ENCODE data around the gene TFF1.

TFF1 gene

DNA sequence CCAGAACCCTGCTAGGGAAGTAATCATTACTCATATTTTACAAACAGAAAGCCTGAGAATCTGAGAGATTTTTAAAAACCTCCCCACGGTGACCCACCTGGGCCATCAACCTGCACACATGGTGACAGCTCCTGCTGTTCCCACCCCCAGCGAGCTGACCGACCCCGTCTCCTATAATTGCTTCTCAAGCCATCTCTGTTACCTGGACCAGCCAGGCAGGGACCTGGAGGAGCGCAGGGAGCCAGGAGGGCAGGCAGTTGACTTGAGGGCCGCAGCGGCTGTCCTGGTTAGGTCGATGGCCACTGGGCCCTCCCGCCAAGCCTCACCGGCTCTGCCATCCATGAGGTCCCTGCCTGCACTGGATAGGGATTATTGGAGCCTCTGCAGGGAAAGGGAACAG, 23.2 kb downstream of the TFF1 start:
- DNase-seq (ENCODE audit: low spot score) = no peak
- TF ChIP-seq, protein P1, sequence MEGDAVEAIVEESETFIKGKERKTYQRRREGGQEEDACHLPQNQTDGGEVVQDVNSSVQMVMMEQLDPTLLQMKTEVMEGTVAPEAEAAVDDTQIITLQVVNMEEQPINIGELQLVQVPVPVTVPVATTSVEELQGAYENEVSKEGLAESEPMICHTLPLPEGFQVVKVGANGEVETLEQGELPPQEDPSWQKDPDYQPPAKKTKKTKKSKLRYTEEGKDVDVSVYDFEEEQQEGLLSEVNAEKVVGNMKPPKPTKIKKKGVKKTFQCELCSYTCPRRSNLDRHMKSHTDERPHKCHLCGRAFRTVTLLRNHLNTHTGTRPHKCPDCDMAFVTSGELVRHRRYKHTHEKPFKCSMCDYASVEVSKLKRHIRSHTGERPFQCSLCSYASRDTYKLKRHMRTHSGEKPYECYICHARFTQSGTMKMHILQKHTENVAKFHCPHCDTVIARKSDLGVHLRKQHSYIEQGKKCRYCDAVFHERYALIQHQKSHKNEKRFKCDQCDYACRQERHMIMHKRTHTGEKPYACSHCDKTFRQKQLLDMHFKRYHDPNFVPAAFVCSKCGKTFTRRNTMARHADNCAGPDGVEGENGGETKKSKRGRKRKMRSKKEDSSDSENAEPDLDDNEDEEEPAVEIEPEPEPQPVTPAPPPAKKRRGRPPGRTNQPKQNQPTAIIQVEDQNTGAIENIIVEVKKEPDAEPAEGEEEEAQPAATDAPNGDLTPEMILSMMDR (IDR thresholded peaks at IDR 0.05; ENCODE audit: extremely low read depth, missing control alignments) = no peak

- no peak for DNase-seq (ENCODE audit: low spot score)
- TF ChIP-seq, protein P1 (IDR thresholded peaks at IDR 0.05; ENCODE audit: extremely low read depth, missing control alignments) = no peak
Measured at GRCh38 chr21:42341776-42342542, 24.4 kb downstream of the TFF1 start.

DNA sequence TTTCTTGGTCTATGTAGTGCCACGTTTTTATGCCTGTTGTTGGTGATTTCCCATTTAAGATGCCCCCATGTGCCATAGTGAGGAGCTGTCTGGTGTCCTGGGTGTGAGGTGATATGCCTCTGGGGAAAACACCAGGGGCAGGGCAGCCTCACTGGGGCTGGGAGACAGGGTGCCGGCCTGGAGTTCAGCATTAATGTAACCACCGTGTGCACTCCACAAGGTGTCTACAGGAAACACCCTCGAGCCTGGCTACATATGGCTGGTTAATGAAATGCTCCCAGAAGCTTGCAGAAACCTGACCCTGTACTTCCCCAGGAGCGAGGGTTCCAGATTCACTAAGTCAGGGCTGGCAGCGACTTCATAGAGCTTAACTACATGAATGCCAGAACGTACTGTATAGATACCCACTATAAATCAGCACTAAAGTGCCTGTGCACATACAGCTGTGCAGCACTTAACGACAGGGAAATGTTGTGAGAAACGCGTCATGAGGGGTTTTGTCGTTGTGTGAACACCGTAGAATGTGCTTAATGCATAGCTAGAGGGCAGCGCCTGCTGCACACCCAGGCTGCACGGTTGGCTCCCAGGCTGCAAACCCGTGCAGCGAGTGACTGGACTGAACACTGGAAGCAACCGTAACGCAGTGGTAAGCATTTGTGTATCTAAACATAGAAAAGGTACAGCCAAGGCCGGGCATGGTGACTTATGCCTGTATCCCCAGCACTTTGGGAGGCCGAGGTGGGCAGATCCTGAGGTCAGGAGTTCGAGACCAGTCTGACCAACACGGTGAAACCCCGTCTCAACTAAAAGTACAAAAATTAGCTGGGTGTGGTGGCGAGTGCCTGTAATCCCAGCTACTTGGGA, 25.9 kb downstream of the TFF1 start:
- TF ChIP-seq, protein P1 (IDR thresholded peaks at IDR 0.05; ENCODE audit: extremely low read depth, missing control alignments) = no peak
- DNase-seq (ENCODE audit: low spot score) = no peak

GRCh38 chr21:42338729-42339715, 27.3 kb downstream of the TFF1 start:
- TF ChIP-seq, protein P1 (IDR thresholded peaks at IDR 0.05; ENCODE audit: extremely low read depth, missing control alignments) = no peak

GRCh38 chr21:42337830-42338728, 28.3 kb downstream of the TFF1 start:
- TF ChIP-seq, protein P1 (IDR thresholded peaks at IDR 0.05; ENCODE audit: extremely low read depth, missing control alignments) = peak; percentile 67

More at GRCh38 chr21:42338729-42339715, 27.3 kb downstream of the TFF1 start:
- DNase-seq (ENCODE audit: low spot score) = no peak

DNA sequence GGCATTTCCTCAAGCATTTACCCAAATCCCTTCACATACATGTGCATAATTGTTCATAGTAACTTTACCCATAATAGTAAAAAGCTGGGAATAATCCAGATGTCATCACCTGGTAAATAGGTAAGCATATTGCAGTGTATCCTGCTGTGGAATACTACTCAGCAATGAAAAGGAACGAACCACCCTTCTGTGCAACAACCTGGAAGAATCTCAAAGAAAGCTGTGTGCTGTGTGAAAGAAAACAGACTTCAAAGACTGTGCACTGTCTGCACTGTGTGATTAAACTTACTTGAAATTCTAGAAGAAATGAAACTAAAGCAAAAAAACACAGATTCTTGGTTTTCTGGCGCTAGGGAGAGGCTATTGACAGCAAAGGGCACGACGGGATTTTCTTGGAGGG, 29.1 kb downstream of the TFF1 start:
- TF ChIP-seq, protein P1 (IDR thresholded peaks at IDR 0.05; ENCODE audit: extremely low read depth, missing control alignments) = no peak
- DNase-seq (ENCODE audit: low spot score) = no peak

More at GRCh38 chr21:42337830-42338728, 28.3 kb downstream of the TFF1 start:
- DNase-seq (ENCODE audit: low spot score) = peak; percentile 71
